ENCODE results near the gene WDR82.

The WDR82 gene

GRCh38 chr3:52238193-52238760 lies 40.2 kb downstream of the WDR82 start:
- H3K9me3 ChIP-seq (ENCODE audit: control insufficient read depth, low read length), result no peaks in the 10 kb centered on the region
- peak overlapping the region; percentile 98 for H2AFZ ChIP-seq
- peaks cover 18% of the 10 kb centered on the region for H3K4me1 ChIP-seq
- no peak for TF ChIP-seq CTCF (IDR thresholded peaks at IDR 0.05)
- no peaks in the 10 kb centered on the region for H3K79me2 ChIP-seq
- peak overlapping the region; percentile 78 for H3K27ac ChIP-seq
- no peaks in the 10 kb centered on the region for H3K27me3 ChIP-seq (ENCODE audit: control insufficient read depth, insufficient read depth, low read length)
- H3K4me3 ChIP-seq (ENCODE audit: low read depth, low read length), result peak overlapping the region; percentile 92
- H3K4me2 ChIP-seq (ENCODE audit: low read length), result peak overlapping the region; percentile 97
- no peak overlapping the region for H3K9ac ChIP-seq
- no peaks in the 10 kb centered on the region for H3K36me3 ChIP-seq (ENCODE audit: control insufficient read depth, insufficient read depth, low read length)

- H3K4me1 ChIP-seq, result peaks cover 18% of the 10 kb centered on the region
- no peaks in the 10 kb centered on the region for H3K36me3 ChIP-seq (ENCODE audit: control insufficient read depth, insufficient read depth, low read length)
- no peaks in the 10 kb centered on the region for H3K79me2 ChIP-seq
- no peak for TF ChIP-seq CTCF (IDR thresholded peaks at IDR 0.05)
- peak overlapping the region; percentile 92 for H3K4me3 ChIP-seq (ENCODE audit: low read depth, low read length)
- H3K27me3 ChIP-seq (ENCODE audit: control insufficient read depth, insufficient read depth, low read length), result no peaks in the 10 kb centered on the region
- H2AFZ ChIP-seq, result peak overlapping the region; percentile 98
- peak overlapping the region; percentile 78 for H3K27ac ChIP-seq
- H3K4me2 ChIP-seq (ENCODE audit: low read length), result peak overlapping the region; percentile 97
- H3K9ac ChIP-seq, result no peak overlapping the region
- H3K9me3 ChIP-seq (ENCODE audit: control insufficient read depth, low read length), result no peaks in the 10 kb centered on the region
Observed at GRCh38 chr3:52237657-52238172, 40.7 kb downstream of the WDR82 start.

GRCh38 chr3:52237006-52237656 lies 41.3 kb downstream of the WDR82 start:
- no peaks in the 10 kb centered on the region for H3K79me2 ChIP-seq
- H2AFZ ChIP-seq, result peak overlapping the region; percentile 98
- H3K4me1 ChIP-seq, result peaks cover 18% of the 10 kb centered on the region
- no peak overlapping the region for H3K4me3 ChIP-seq (ENCODE audit: low read depth, low read length)
- no peaks in the 10 kb centered on the region for H3K9me3 ChIP-seq (ENCODE audit: control insufficient read depth, low read length)
- peak overlapping the region; percentile 97 for H3K4me2 ChIP-seq (ENCODE audit: low read length)
- H3K36me3 ChIP-seq (ENCODE audit: control insufficient read depth, insufficient read depth, low read length), result no peaks in the 10 kb centered on the region
- H3K27me3 ChIP-seq (ENCODE audit: control insufficient read depth, insufficient read depth, low read length), result no peaks in the 10 kb centered on the region
- H3K27ac ChIP-seq, result peak overlapping the region; percentile 78
- no peak overlapping the region for H3K9ac ChIP-seq
- TF ChIP-seq CTCF (IDR thresholded peaks at IDR 0.05), result no peak

GRCh38 chr3:52236424-52236886 lies 42.0 kb downstream of the WDR82 start:
- Histone ChIP-seq H3K4me1 (peaks cover 18% of the 10 kb centered on the region), H3K79me2 (no peaks in the 10 kb centered on the region), H3K27ac (no peak overlapping the region), H3K4me2 (ENCODE audit: low read length) (no peak overlapping the region), H3K27me3 (ENCODE audit: control insufficient read depth, insufficient read depth, low read length) (no peaks in the 10 kb centered on the region), H3K9ac (no peak overlapping the region), H3K4me3 (ENCODE audit: low read depth, low read length) (no peak overlapping the region), H3K9me3 (ENCODE audit: control insufficient read depth, low read length) (no peaks in the 10 kb centered on the region), H3K36me3 (ENCODE audit: control insufficient read depth, insufficient read depth, low read length) (no peaks in the 10 kb centered on the region), H2AFZ (no peak overlapping the region)
- no peak for TF ChIP-seq CTCF (IDR thresholded peaks at IDR 0.05)

Data from parathyroid adenoma (tissue), 2 donors.